ENCODE data around the gene EMC1. TPM values are rescaled to one million over a fixed set of nuclear protein-coding genes. Genes with fewer than 3 reads are reported as not detected.
A peak's percentile ranks its signal among the peaks of the same experiment; 100 is the strongest.

Gene EMC1
- total and polyA plus RNA-seq, 9 donors, result 15.0 to 53.9 (median 34.4) TPM

- intact Hi-C loops (cut with DNase I), result no loop called here
These were observed 37.7 kb downstream of the EMC1 start for GRCh38 chr1:19213580-19213979.

GRCh38 chr1:19212167-19212566 is 39.2 kb downstream of the EMC1 start:
- Histone ChIP-seq H3K9me3 (no peaks in the 10 kb centered on the region), H3K4me3 (no peak overlapping the region), H3K4me1 (ENCODE audit: insufficient read depth) (peaks cover 7% of the 10 kb centered on the region), H3K27me3 (no peaks in the 10 kb centered on the region), H3K36me3 (no peaks in the 10 kb centered on the region), H3K27ac (no peak overlapping the region)
- intact Hi-C loops (cut with DNase I), result no loop called here
- TF ChIP-seq EP300 (IDR thresholded peaks at IDR 0.05), result no peak
- TF ChIP-seq CTCF (IDR thresholded peaks at IDR 0.05), result no peak
- TF ChIP-seq POLR2A (IDR thresholded peaks at IDR 0.05), result no peak
- no peak for DNase-seq

More at GRCh38 chr1:19213580-19213979, 37.7 kb downstream of the EMC1 start:
- TF ChIP-seq CTCF (IDR thresholded peaks at IDR 0.05), result no peak
- DNase-seq, result no peak
- H3K9me3 ChIP-seq, result no peaks in the 10 kb centered on the region
- no peaks in the 10 kb centered on the region for H3K36me3 ChIP-seq
- H3K27ac ChIP-seq, result no peak overlapping the region
- 96 to 98% (median 97%) methylated on average over 1 of the region's 1 CpG for WGBS, 3 donors
- no peaks in the 10 kb centered on the region for H3K27me3 ChIP-seq
- H3K4me3 ChIP-seq, result no peak overlapping the region
- peaks cover 6% of the 10 kb centered on the region for H3K4me1 ChIP-seq (ENCODE audit: insufficient read depth)

DNA sequence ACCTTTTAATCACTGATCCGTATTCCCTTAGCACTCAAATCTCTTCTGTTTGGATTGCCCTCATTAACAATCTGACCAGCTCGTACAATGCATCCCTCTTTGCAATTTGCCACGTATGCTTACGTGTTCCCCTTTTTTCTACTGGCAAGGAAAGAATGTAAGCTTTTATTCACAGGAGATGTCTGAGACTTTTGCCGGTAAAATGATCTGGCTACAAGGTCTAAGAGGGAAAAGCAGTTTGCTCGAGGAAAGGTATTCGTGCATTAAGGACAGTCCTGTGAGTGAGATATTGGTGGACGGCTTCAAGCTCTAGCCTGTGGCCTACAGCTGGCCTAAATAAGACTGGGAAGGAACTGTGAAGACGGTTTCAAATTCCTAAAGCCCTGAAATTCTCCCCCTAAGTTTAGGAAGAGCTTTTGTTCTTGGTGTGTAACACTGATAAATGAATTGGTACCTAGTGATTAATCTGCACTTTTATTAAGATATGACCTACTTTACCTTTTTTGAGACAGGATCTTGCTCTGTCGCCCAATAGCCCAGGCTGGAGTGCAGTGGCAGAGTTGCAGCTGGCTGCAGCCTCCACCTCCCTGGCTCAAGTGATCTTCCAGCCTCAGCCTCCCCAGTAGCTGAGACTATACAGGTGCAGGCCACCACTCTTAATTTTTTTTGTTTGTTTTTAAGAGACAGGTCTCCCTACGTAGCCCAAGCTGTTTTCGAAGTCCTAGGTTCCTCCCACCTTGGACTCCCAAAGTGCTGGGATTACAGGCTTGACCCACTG is 40.4 kb downstream of the EMC1 start:
- peak overlapping the region; percentile 72 for H3K4me3 ChIP-seq
- DNase-seq, result no peak
- WGBS, 3 donors, result 16 to 17% (median 16%) methylated on average over 12 of the region's 12 CpGs
- peak overlapping the region; percentile 63 to 91 for H3K27ac ChIP-seq
- no peak for TF ChIP-seq EP300 (IDR thresholded peaks at IDR 0.05)
- TF ChIP-seq POLR2A (IDR thresholded peaks at IDR 0.05), result no peak
- TF ChIP-seq CTCF (IDR thresholded peaks at IDR 0.05), result no peak
- H3K9me3 ChIP-seq, result no peaks in the 10 kb centered on the region
- H3K36me3 ChIP-seq, result no peaks in the 10 kb centered on the region
- H3K27me3 ChIP-seq, result no peaks in the 10 kb centered on the region
- intact Hi-C loops (cut with DNase I), result no loop called here
- H3K4me1 ChIP-seq (ENCODE audit: insufficient read depth), result peaks cover 8% of the 10 kb centered on the region

- no peaks in the 10 kb centered on the region for H3K9me3 ChIP-seq
- peak; percentile 95 for TF ChIP-seq POLR2A (IDR thresholded peaks at IDR 0.05)
- peak in 1 of 3 donors; percentile 13 for TF ChIP-seq CTCF (IDR thresholded peaks at IDR 0.05)
- TF ChIP-seq EP300 (IDR thresholded peaks at IDR 0.05), result peak; percentile 64
- 0 to 1% (median 0%) methylated on average over 68 to 80 of the region's 80 CpGs for WGBS, 3 donors
- peak; percentile 94 to 97 (median 95) for DNase-seq
- H3K36me3 ChIP-seq, result no peaks in the 10 kb centered on the region
- H3K27ac ChIP-seq, result peak within 1 kb of the TSS; percentile 63 to 91
- intact Hi-C loops (cut with DNase I), result no loop called here
- peak within 1 kb of the TSS; percentile 72 for H3K4me3 ChIP-seq
- no peaks in the 10 kb centered on the region for H3K27me3 ChIP-seq
- H3K4me1 ChIP-seq (ENCODE audit: insufficient read depth), result peaks cover 10% of the 10 kb centered on the region
These were observed 41.1 kb downstream of the EMC1 start, which contains the start of gene UBR4 for GRCh38 chr1:19209990-19210771. TSS of gene UBR4 (minus strand) at chr1:19210266. CDS start at chr1:19210248, 18 bp downstream.

Data from ovary (tissue), 9 donors.